Esophagus squamous epithelium (tissue), 5 donors: ENCODE data around the gene TXNRD1. TPM values are rescaled to one million over a fixed set of nuclear protein-coding genes. Genes with fewer than 3 reads are reported as not detected.

Experiments used
- DNase-seq: peaks from one replicate; lab custom pipeline; 2025; lab: John Stamatoyannopoulos, UW
- H3K27ac ChIP-seq, 4 donors: fragments of 200-600 bp; sonication (generic); one replicate each; pipeline ENCODE4 v1.5.1; 2016 to 2019; ENCODE audit warnings: mild to moderate bottlenecking in 1 of 4
- H3K27me3 ChIP-seq, 4 donors: fragments of 200-600 bp; sonication (generic); 1 replicate in 3 of 4; 2 replicates in 1 of 4; pipeline versions ENCODE4 v1.5.1 to v1.6.0; 2017 to 2021; ENCODE audit warnings: antibody characterized with exemption in 1 of 4
- H3K36me3 ChIP-seq, 3 donors: fragments of 200-600 bp; sonication (generic); one replicate each; pipeline ENCODE4 v1.5.1; 2016 to 2019
- H3K4me1 ChIP-seq, 3 donors: fragments of 200-600 bp; sonication (generic); one replicate each; pipeline ENCODE4 v1.5.1; 2017 to 2019
- H3K4me3 ChIP-seq, 4 donors: fragments of 200-600 bp; sonication (generic); 1 replicate in 3 of 4; 2 replicates in 1 of 4; pipeline ENCODE4 v1.5.1; 2016 to 2019; ENCODE audit warnings: mild to moderate bottlenecking in 2 of 4, moderate library complexity in 1 of 4
- H3K9me3 ChIP-seq, 3 donors: fragments of 200-600 bp; sonication (generic); one replicate each; pipeline ENCODE4 v1.5.1; 2016 to 2019
- CTCF ChIP-seq, 6 experiments: fragments of 450-650 bp in 4 of 6; fragments of 200-600 bp in 2 of 6; sonication (generic) in 2 of 6; IDR thresholded peaks; one replicate each; pipeline ENCODE4 v1.5.1; 2016 to 2019; ENCODE audit warnings: antibody characterized with exemption in 6 of 6, mild to moderate bottlenecking in 4 of 6, moderate library complexity in 4 of 6
- POLR2A ChIP-seq, 4 donors: fragments of 450-650 bp; IDR thresholded peaks; one replicate each; pipeline ENCODE4 v1.6.1; 2017; ENCODE audit warnings: antibody characterized with exemption in 4 of 4, mild to moderate bottlenecking in 4 of 4, moderate library complexity in 3 of 4
- WGBS, 2 donors: methylation state at CpG; one replicate each; pipeline ENCODE4 v1.1.5; 2018; 5-methylcytosine and 5-hydroxymethylcytosine counted together
- intact Hi-C: fragments of 100-400 bp; cut with DNase I; formaldehyde crosslinking; loops from one replicate; pipeline ENCODE4 v1.15.0; 2022
- total RNA-seq, 4 donors: library from RNA; depleted of rRNA; stranded (reverse); fragments of >200 nt; gene quantifications; one replicate each; pipeline ENCODE4 v1.1.0, GENCODE V29; 2016
- donor health status: DM: yes; HTN: yes; CAD: no.

Gene TXNRD1
- total RNA-seq, 4 donors from 2014 or later: 40.6 to 125 (median 82.0) TPM

- Histone ChIP-seq H3K27me3 (no peaks in the 10 kb centered on the region), H3K27ac (peak overlapping the region in 1 of 4 donors; percentile 22), H3K9me3 (no peaks in the 10 kb centered on the region), H3K4me3 (no peak overlapping the region), H3K36me3 (peaks cover 0 to 13% (median 4%) of the 10 kb centered on the region in 3 donors), H3K4me1 (peaks cover 6 to 65% (median 9%) of the 10 kb centered on the region in 3 donors)
- intact Hi-C loops: no loop called here
- no peak for DNase-seq
- no peak for TF ChIP-seq CTCF (IDR thresholded peaks at IDR 0.05)
- TF ChIP-seq POLR2A (IDR thresholded peaks at IDR 0.05): no peak
- WGBS, 2 donors: 85 to 91% methylated on average over 2 of the region's 2 CpGs
Measured at GRCh38 chr12:104306376-104306775, 90.8 kb downstream of the TXNRD1 start.

- DNase-seq: no peak
- peaks cover 6 to 58% (median 9%) of the 10 kb centered on the region in 3 donors for H3K4me1 ChIP-seq
- 66% methylated on average over 6 of the region's 6 CpGs for WGBS, 2 donors
- peak overlapping the region in 1 of 4 donors; percentile 31 for H3K27ac ChIP-seq
- H3K4me3 ChIP-seq: no peak overlapping the region
- intact Hi-C loops: no loop called here
- peaks cover 0 to 19% (median 8%) of the 10 kb centered on the region in 3 donors for H3K36me3 ChIP-seq
- no peaks in the 10 kb centered on the region for H3K27me3 ChIP-seq
- H3K9me3 ChIP-seq: no peaks in the 10 kb centered on the region
- TF ChIP-seq POLR2A (IDR thresholded peaks at IDR 0.05) (no peak), CTCF (IDR thresholded peaks at IDR 0.05) (no peak)
Measured at GRCh38 chr12:104306943-104307654, 91.5 kb downstream of the TXNRD1 start.

GRCh38 chr12:104307655-104308000, 92.0 kb downstream of the TXNRD1 start:
- H3K27me3 ChIP-seq: no peaks in the 10 kb centered on the region
- DNase-seq: no peak
- H3K27ac ChIP-seq: peak overlapping the region in 1 of 4 donors; percentile 31
- no peaks in the 10 kb centered on the region for H3K9me3 ChIP-seq
- peaks cover 0 to 25% (median 8%) of the 10 kb centered on the region in 3 donors for H3K36me3 ChIP-seq
- intact Hi-C loops: no loop called here
- no peak overlapping the region for H3K4me3 ChIP-seq
- TF ChIP-seq CTCF (IDR thresholded peaks at IDR 0.05): no peak
- TF ChIP-seq POLR2A (IDR thresholded peaks at IDR 0.05): no peak
- peaks cover 6 to 54% (median 9%) of the 10 kb centered on the region in 3 donors for H3K4me1 ChIP-seq

- 89 to 90% methylated on average over 4 of the region's 4 CpGs for WGBS, 2 donors
- no peak overlapping the region for H3K27ac ChIP-seq
- peaks cover 7 to 43% (median 21%) of the 10 kb centered on the region in 3 donors for H3K36me3 ChIP-seq
- TF ChIP-seq CTCF (IDR thresholded peaks at IDR 0.05) (no peak), POLR2A (IDR thresholded peaks at IDR 0.05) (no peak)
- no peak for DNase-seq
- peaks cover 0 to 42% (median 0%) of the 10 kb centered on the region in 3 donors for H3K4me1 ChIP-seq
- H3K9me3 ChIP-seq: no peaks in the 10 kb centered on the region
- H3K4me3 ChIP-seq: no peak overlapping the region
- intact Hi-C loops: no loop called here
- H3K27me3 ChIP-seq: no peaks in the 10 kb centered on the region
Measured at GRCh38 chr12:104309446-104309993, 93.9 kb downstream of the TXNRD1 start.
